A549 treated with RU486 at 1 μM for 4 hours (cell line): ENCODE results near the gene CXCL6. TPM values are rescaled to one million over a fixed set of nuclear protein-coding genes. Genes with fewer than 3 reads are reported as not detected.

Experiments
- total RNA-seq: library from RNA; stranded (reverse); fragments of 200-300 nt; extraction: Qiagen RNA extraction; gene quantifications from 5 replicates; pipeline ENCODE4 v1.2.3, GENCODE V29; 2022; ENCODE audit warnings: low read depth

CXCL6 gene
- not detected in 5 replicates for total RNA-seq

DNA sequence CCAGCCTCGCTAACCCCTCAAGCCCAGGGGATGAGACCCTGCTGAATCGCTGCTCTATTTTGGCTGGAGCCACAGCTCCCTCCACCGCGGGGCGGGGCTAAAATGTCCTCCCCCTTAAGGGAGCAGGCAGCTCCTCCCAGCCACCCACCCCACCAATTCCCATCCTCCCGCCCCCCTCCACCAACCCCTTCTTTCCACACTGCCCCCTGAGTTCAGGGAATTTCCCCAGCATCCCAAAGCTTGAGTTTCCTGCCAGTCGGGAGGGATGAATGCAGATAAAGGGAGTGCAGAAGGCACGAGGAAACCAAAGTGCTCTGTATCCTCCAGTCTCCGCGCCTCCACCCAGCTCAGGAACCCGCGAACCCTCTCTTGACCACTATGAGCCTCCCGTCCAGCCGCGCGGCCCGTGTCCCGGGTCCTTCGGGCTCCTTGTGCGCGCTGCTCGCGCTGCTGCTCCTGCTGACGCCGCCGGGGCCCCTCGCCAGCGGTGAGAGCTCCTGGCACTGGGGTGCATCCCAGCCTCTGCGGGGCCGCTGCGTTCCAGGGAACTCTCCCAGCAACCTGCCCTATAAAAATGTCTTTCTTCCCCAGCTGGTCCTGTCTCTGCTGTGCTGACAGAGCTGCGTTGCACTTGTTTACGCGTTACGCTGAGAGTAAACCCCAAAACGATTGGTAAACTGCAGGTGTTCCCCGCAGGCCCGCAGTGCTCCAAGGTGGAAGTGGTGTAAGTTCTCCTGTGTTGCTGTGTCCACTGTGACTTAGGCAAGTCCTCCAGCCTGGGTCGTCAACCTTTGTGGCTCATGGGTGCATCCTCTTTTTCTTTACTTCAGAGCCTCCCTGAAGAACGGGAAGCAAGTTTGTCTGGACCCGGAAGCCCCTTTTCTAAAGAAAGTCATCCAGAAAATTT, at the start of gene CXCL6:
TSS of gene CXCL6 (plus strand) at position 306 of the 907 bp plus-strand sequence. CDS start at position 379, 73 bp downstream.

DNA sequence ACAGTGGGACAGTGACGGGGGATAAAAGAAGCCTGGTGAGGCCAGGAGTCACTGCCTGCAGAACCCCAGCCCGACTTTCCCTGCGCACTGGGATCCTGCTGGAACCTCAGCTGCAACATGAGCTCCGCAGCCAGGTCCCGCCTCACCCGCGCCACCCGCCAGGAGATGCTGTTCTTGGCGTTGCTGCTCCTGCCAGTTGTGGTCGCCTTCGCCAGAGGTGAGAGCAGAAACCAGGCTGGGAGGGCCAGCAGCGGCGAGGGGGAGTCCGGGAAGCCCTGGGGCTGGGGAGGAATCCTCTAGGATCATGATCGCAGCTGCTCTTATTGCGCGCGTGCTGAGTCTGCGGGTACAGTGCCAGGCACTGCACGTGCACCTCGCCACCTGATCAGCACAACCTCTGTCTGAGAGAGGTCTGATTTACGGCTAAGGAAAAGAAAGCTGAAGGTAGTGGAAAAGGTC, 16.8 kb downstream of the CXCL6 start, which contains the start of gene PF4V1:
TSS of gene PF4V1 (plus strand) at position 51 of the 459 bp plus-strand sequence. CDS start at position 118, 67 bp downstream.

DNA sequence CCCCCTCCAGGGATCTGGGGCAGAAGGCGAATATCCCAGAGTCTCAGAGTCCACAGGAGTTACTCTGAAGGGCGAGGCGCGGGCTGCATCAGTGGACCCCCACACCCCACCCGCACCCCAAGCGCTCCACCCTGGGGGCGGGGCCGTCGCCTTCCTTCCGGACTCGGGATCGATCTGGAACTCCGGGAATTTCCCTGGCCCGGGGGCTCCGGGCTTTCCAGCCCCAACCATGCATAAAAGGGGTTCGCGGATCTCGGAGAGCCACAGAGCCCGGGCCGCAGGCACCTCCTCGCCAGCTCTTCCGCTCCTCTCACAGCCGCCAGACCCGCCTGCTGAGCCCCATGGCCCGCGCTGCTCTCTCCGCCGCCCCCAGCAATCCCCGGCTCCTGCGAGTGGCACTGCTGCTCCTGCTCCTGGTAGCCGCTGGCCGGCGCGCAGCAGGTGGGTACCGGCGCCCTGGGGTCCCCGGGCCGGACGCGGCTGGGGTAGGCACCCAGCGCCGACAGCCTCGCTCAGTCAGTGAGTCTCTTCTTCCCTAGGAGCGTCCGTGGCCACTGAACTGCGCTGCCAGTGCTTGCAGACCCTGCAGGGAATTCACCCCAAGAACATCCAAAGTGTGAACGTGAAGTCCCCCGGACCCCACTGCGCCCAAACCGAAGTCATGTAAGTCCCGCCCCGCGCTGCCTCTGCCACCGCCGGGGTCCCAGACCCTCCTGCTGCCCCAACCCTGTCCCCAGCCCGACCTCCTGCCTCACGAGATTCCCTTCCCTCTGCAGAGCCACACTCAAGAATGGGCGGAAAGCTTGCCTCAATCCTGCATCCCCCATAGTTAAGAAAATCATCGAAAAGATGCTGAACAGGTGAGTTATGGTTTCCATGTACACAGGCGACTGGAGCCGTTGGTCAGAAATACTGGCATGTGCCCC, 32.9 kb downstream of the CXCL6 start, which contains the start of gene CXCL1:
TSS of gene CXCL1 (plus strand) at position 264 of the 926 bp plus-strand sequence. CDS start at position 342, 78 bp downstream.

Other genes starting within 250 kb of the CXCL6 start
- gene RASSF6, start 216.2 kb upstream of the CXCL6 start, total RNA-seq: 0.54 to 1.1 TPM (median 0.90 TPM) in 5 replicates
- 8.0 to 17.8 TPM (median 13.6 TPM) in 5 replicates for gene CXCL8, start 96.1 kb upstream of the CXCL6 start, total RNA-seq
- gene PF4V1, start 16.6 kb downstream of the CXCL6 start, total RNA-seq: not detected in 5 replicates
- gene CXCL1, start 32.7 kb downstream of the CXCL6 start, total RNA-seq: 10.8 to 15.6 TPM (median 11.7 TPM) in 5 replicates
- 0.39 to 1.3 TPM (median 0.55 TPM) in 5 replicates for gene PF4, start 145.3 kb downstream of the CXCL6 start, total RNA-seq
- 0.20 to 0.21 TPM in 2 of 5 replicates, not detected in the others for gene PPBP, start 151.5 kb downstream of the CXCL6 start, total RNA-seq
- gene CXCL5, start 162.0 kb downstream of the CXCL6 start, total RNA-seq: 28.2 to 55.2 TPM (median 49.5 TPM) in 5 replicates
- 5.6 to 7.7 TPM (median 6.2 TPM) in 5 replicates for gene CXCL3, start 202.0 kb downstream of the CXCL6 start, total RNA-seq